ENCODE measurements around the gene HDAC2. TPM values are rescaled to one million over a fixed set of nuclear protein-coding genes. Genes with fewer than 3 reads are reported as not detected.
"Not testable (repeated sequence)": the region's sequence is repeated elsewhere in the genome, so short reads cannot be mapped to it uniquely, and the experiment has no call there.

Gene HDAC2
- 10 to 100 TPM; 64.0 to 64.8 TPM for total RNA-seq

GRCh38 chr6:113970805-113971676 is at the start of gene HDAC2:
Gene HDAC2 (minus strand): TSS chr6:113971148. CDS start chr6:113970908, 240 bp downstream.
- Mint-ChIP-seq H3K9me3 (no peaks in the 10 kb centered on the region), H3K4me1 (peaks cover 22% of the 10 kb centered on the region), H3K36me3 (ENCODE audit: low read depth) (no peaks in the 10 kb centered on the region), H3K27ac (peak within 1 kb of the TSS; percentile 92), H3K4me3 (peak within 1 kb of the TSS; percentile 93), H3K27me3 (no peaks in the 10 kb centered on the region)
- DNase-seq: peak; percentile 85
- ChIA-PET CTCF (interaction anchor here (0.7 to 2.6 kb wide), 7 partner anchors 9 to 359 kb away, joined by 3 to 13 read pairs (median 3); no protein-coding TSS in a partner anchor), POLR2A (interaction anchor here (0.8 to 2.1 kb wide), 7 partner anchors 10 to 50 kb away, joined by 3 to 7 read pairs (median 4); no protein-coding TSS in a partner anchor)

DNA sequence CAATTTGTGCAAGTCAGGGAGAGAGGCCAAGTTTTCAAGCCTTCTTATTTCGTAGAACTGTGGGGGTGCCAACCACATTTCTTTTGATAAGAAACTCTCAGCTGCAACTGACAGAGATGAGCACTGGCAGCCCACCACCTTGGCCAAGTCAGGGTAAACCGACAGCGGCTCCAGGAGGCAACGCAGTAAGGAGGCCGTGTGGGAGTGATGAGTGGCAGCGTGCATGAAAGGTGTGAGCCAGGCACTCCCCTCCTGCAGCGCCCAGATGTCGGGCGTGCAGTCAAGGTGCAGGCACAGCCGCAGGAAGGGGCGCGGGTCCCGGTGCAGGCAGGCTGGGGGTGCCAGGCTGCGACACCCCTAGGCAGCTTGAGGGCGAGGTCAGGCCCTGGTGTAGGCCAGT is 49.2 kb upstream of the HDAC2 start:
- H3K4me3 Mint-ChIP-seq: no peak overlapping the region
- peaks cover 9% of the 10 kb centered on the region for H3K27me3 Mint-ChIP-seq
- no peaks in the 10 kb centered on the region for H3K9me3 Mint-ChIP-seq
- no peak for DNase-seq
- no peak overlapping the region for H3K27ac Mint-ChIP-seq
- H3K36me3 Mint-ChIP-seq (ENCODE audit: low read depth): no peaks in the 10 kb centered on the region
- no peaks in the 10 kb centered on the region for H3K4me1 Mint-ChIP-seq
- ChIA-PET POLR2A (no interaction called here), CTCF (no interaction called here)

- H3K9me3 Mint-ChIP-seq; H3K4me1 Mint-ChIP-seq; H3K4me3 Mint-ChIP-seq; CTCF ChIA-PET; H3K36me3 Mint-ChIP-seq (ENCODE audit: low read depth); DNase-seq; H3K27ac Mint-ChIP-seq; POLR2A ChIA-PET; H3K27me3 Mint-ChIP-seq: not testable (repeated sequence)
These were observed 46.2 kb upstream of the HDAC2 start for GRCh38 chr6:114017146-114017545.

GRCh38 chr6:114014106-114014505 is 43.2 kb upstream of the HDAC2 start:
- H3K9me3 Mint-ChIP-seq, CTCF ChIA-PET, DNase-seq: not testable (repeated sequence)

DNA sequence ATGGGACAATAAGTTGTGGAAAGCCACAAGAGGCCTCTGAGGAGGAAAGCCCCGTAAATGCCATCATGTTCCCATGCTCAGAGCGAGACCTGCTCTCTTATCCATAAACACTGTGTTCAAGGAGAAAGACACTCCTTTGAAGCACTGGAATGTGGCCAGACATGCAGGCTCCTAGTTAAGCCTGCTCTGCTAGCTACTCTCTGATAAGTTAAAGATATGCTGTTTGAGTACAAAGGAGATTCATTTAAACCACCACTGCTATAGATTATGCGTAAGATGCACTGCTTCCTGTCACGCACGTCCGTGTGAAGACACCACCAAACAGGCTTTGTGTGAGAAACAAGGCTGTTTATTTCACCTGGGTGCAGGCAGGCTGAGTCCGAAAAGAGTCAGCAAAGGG is 40.5 kb upstream of the HDAC2 start:
- POLR2A ChIA-PET; H3K36me3 Mint-ChIP-seq (ENCODE audit: low read depth); H3K9me3 Mint-ChIP-seq; H3K27me3 Mint-ChIP-seq; CTCF ChIA-PET: not testable (repeated sequence)
- peak; percentile 32 for DNase-seq
- peak overlapping the region; percentile 37 for H3K4me3 Mint-ChIP-seq
- H3K27ac Mint-ChIP-seq: peak overlapping the region; percentile 81
- H3K4me1 Mint-ChIP-seq: peaks cover 12% of the 10 kb centered on the region

More at GRCh38 chr6:114014106-114014505, 43.2 kb upstream of the HDAC2 start:
- H3K27me3 Mint-ChIP-seq; H3K4me1 Mint-ChIP-seq; POLR2A ChIA-PET; H3K27ac Mint-ChIP-seq; H3K4me3 Mint-ChIP-seq; H3K36me3 Mint-ChIP-seq (ENCODE audit: low read depth): not testable (repeated sequence)

- Mint-ChIP-seq H3K36me3 (ENCODE audit: low read depth) (peaks cover 3% of the 10 kb centered on the region), H3K4me3 (no peak overlapping the region), H3K27ac (peak overlapping the region; percentile 81), H3K4me1 (peaks cover 12% of the 10 kb centered on the region), H3K9me3 (no peaks in the 10 kb centered on the region), H3K27me3 (peaks cover 10% of the 10 kb centered on the region)
- CTCF ChIA-PET: interaction anchor here (1.2 kb wide), 1 partner anchor 36 kb away, joined by 3 read pairs; no protein-coding TSS in a partner anchor
- POLR2A ChIA-PET: no interaction called here
- no peak for DNase-seq
These were observed 39.6 kb upstream of the HDAC2 start for GRCh38 chr6:114010540-114010939.

- DNase-seq: no peak
- Mint-ChIP-seq H3K4me1 (peaks cover 12% of the 10 kb centered on the region), H3K9me3 (no peaks in the 10 kb centered on the region), H3K36me3 (ENCODE audit: low read depth) (peaks cover 3% of the 10 kb centered on the region), H3K4me3 (no peak overlapping the region), H3K27ac (no peak overlapping the region), H3K27me3 (peaks cover 15% of the 10 kb centered on the region)
- ChIA-PET CTCF (interaction anchor here (1.2 kb wide), 1 partner anchor 38 kb away, joined by 3 read pairs; no protein-coding TSS in a partner anchor), POLR2A (no interaction called here)
These were observed 38.2 kb upstream of the HDAC2 start for GRCh38 chr6:114009192-114009591.

DNA sequence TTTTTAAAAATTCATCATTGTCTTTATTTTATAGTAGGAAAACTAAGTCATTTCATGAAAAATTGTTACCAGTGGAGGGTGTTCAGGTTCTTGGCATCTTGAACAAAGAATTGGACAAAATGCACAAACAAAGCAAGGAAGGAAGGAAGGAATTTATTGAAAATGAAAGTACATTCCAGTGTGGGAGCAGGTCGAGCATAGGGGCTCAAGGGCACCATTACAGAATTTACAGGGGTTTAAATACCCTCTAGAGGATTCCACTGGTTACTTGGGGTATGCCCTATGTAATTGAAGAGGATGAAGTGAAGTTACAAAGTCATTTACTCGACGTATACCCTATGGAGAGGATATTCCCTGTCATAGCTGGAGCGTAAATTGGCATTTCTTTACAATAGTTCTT is 37.4 kb upstream of the HDAC2 start:
- Mint-ChIP-seq H3K9me3 (no peaks in the 10 kb centered on the region), H3K36me3 (ENCODE audit: low read depth) (peaks cover 3% of the 10 kb centered on the region), H3K27me3 (peaks cover 17% of the 10 kb centered on the region), H3K4me3 (no peak overlapping the region), H3K27ac (no peak overlapping the region), H3K4me1 (peaks cover 12% of the 10 kb centered on the region)
- CTCF ChIA-PET: interaction anchor here (1.0 kb wide), 1 partner anchor 13 kb away, joined by 3 read pairs; no protein-coding TSS in a partner anchor
- POLR2A ChIA-PET: no interaction called here
- DNase-seq: no peak

- Mint-ChIP-seq H3K36me3 (ENCODE audit: low read depth) (peaks cover 3% of the 10 kb centered on the region), H3K4me1 (peaks cover 12% of the 10 kb centered on the region), H3K9me3 (no peaks in the 10 kb centered on the region), H3K27ac (no peak overlapping the region), H3K4me3 (no peak overlapping the region), H3K27me3 (peaks cover 17% of the 10 kb centered on the region)
- DNase-seq: peak; percentile 49
- ChIA-PET POLR2A (interaction anchor here (0.5 kb wide), 1 partner anchor 10 kb away, joined by 3 read pairs; no protein-coding TSS in a partner anchor), CTCF (interaction anchor here (1.0 kb wide), 1 partner anchor 13 kb away, joined by 3 read pairs; no protein-coding TSS in a partner anchor)
These were observed 36.6 kb upstream of the HDAC2 start for GRCh38 chr6:114007516-114007915.

DNA sequence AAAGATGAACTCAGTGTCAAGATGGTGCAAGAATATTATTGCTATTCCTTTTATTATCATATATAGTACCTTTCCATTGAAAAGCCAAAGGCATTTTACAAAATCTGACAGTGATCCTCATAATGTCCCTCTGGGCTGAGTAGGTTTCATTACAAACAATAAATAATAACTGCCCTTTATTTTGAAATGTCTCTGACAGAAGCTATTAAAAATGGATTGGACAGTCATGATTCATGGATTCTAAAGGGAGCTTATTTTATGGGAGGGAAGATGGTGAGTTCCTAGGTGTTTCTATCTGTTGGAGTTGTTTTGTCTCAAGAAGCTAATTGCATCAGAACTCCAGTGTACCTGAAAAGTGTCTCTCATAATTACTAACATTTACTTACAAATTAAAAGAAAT is 30.4 kb upstream of the HDAC2 start:
- H3K4me1 Mint-ChIP-seq: no peaks in the 10 kb centered on the region
- CTCF ChIA-PET: interaction anchor here (1.0 kb wide), 1 partner anchor 107 kb away, joined by 3 read pairs; no protein-coding TSS in a partner anchor
- H3K4me3 Mint-ChIP-seq: no peak overlapping the region
- no peaks in the 10 kb centered on the region for H3K36me3 Mint-ChIP-seq (ENCODE audit: low read depth)
- DNase-seq: no peak
- POLR2A ChIA-PET: no interaction called here
- H3K27me3 Mint-ChIP-seq: peaks cover 31% of the 10 kb centered on the region
- no peaks in the 10 kb centered on the region for H3K9me3 Mint-ChIP-seq
- H3K27ac Mint-ChIP-seq: no peak overlapping the region

DNA sequence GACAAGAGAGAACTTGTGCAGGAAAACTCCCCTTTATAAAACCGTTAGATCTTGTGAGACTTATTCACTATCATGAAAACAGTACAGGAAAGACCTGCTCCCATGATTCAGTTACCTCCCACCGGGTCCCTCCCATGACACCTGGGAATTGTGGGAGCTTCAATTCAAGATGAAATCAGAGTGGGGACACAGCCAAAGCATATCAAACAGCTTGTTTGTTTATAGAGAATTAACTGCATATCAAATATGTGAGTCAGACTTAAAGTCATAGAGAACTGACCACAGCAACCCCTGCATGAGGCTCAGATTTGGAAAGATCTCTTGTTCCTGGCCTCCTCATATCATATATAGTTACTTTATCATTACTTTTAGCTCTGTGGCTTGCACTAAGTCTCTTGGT is 29.1 kb upstream of the HDAC2 start:
- no peak overlapping the region for H3K4me3 Mint-ChIP-seq
- CTCF ChIA-PET: no interaction called here
- no peaks in the 10 kb centered on the region for H3K9me3 Mint-ChIP-seq
- POLR2A ChIA-PET: no interaction called here
- H3K36me3 Mint-ChIP-seq (ENCODE audit: low read depth): no peaks in the 10 kb centered on the region
- DNase-seq: no peak
- H3K27me3 Mint-ChIP-seq: peaks cover 31% of the 10 kb centered on the region
- H3K27ac Mint-ChIP-seq: no peak overlapping the region
- H3K4me1 Mint-ChIP-seq: no peaks in the 10 kb centered on the region

DNA sequence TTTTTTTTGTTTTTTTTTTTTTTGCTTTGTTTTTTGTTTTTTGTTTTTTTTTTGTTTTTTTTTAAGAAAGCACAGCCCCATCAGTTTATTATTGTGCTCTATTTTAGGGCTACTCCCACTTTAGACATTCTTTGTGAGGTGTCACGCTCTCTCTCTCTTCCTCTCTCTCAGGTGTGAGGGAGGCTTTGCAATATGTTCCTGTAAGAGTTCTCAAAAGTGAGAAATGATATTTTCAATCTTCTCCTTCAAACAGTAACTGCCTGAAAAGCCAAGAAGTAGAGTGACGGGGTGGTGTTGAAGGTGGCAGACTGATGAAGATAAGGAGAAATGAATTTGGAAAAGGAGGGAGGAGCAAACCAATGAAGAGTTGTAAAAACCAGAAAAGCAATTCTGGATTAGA is 28.3 kb upstream of the HDAC2 start:
- H3K27me3 Mint-ChIP-seq: peaks cover 26% of the 10 kb centered on the region
- no peak overlapping the region for H3K27ac Mint-ChIP-seq
- H3K4me3 Mint-ChIP-seq: no peak overlapping the region
- no peaks in the 10 kb centered on the region for H3K4me1 Mint-ChIP-seq
- no peaks in the 10 kb centered on the region for H3K9me3 Mint-ChIP-seq
- H3K36me3 Mint-ChIP-seq (ENCODE audit: low read depth): no peaks in the 10 kb centered on the region
- POLR2A ChIA-PET: no interaction called here
- CTCF ChIA-PET: no interaction called here
- DNase-seq: no peak

- POLR2A ChIA-PET: no interaction called here
- Mint-ChIP-seq H3K27me3 (peaks cover 26% of the 10 kb centered on the region), H3K27ac (no peak overlapping the region), H3K36me3 (ENCODE audit: low read depth) (no peaks in the 10 kb centered on the region), H3K4me3 (no peak overlapping the region), H3K4me1 (no peaks in the 10 kb centered on the region), H3K9me3 (no peaks in the 10 kb centered on the region)
- CTCF ChIA-PET: no interaction called here
- DNase-seq: no peak
These were observed 27.9 kb upstream of the HDAC2 start for GRCh38 chr6:113998811-113999210.
